SK-N-SH treated with all-trans-retinoic acid at 6 μM for 48 hours (cell line): ENCODE results near the gene PRUNE2.

Experiments
- ATAC-seq: fragments of 200-7000 bp; cut with Tn5 transposase; 3 replicates; pipeline ENCODE4 v1.9.1; 2020; ENCODE audit warnings: mild to moderate bottlenecking, moderate library complexity
- ARNTL ChIP-seq: fragments of 450-650 bp; formaldehyde crosslinking; IDR thresholded peaks from 2 replicates; pipeline ENCODE4 v1.5.0; 2020; ENCODE audit warnings: low read depth, mild to moderate bottlenecking, moderate library complexity, borderline replicate concordance
- BACH2 ChIP-seq: fragments of 250-450 bp; sonication (Bioruptor Pico); IDR thresholded peaks from 2 replicates; pipeline ENCODE4 v1.9.0; 2021; ENCODE audit warnings: mild to moderate bottlenecking, borderline replicate concordance
- ESRRG ChIP-seq: fragments of 250-450 bp; sonication (Bioruptor Pico); IDR thresholded peaks from 2 replicates; pipeline ENCODE4 v1.6.1; 2021; ENCODE audit warnings: mild to moderate bottlenecking
- GLIS3 ChIP-seq: fragments of 250-450 bp; sonication (Bioruptor Pico); IDR thresholded peaks from 2 replicates; pipeline ENCODE4 v1.5.0; 2020; ENCODE audit warnings: mild to moderate bottlenecking, moderate library complexity
- ISL1 ChIP-seq: fragments of 250-450 bp; sonication (Bioruptor Pico); IDR thresholded peaks from 2 replicates; pipeline ENCODE4 v2.1.2; 2022; ENCODE audit warnings: mild to moderate bottlenecking, moderate library complexity
- OSR1 ChIP-seq: fragments of 250-450 bp; sonication (Bioruptor Pico); IDR thresholded peaks from 2 replicates; pipeline ENCODE4 v1.8.0; 2022; ENCODE audit warnings: moderate library complexity, mild to moderate bottlenecking, inconsistent platforms
- PPARA ChIP-seq: fragments of 250-450 bp; sonication (Bioruptor Pico); IDR thresholded peaks from 2 replicates; pipeline ENCODE4 v1.5.0; 2020; ENCODE audit warnings: mild to moderate bottlenecking, borderline replicate concordance
- RARB ChIP-seq: fragments of 250-450 bp; sonication (Bioruptor Pico); IDR thresholded peaks from 2 replicates; pipeline ENCODE4 v1.8.0; 2021; ENCODE audit warnings: mild to moderate bottlenecking, moderate library complexity
- SNAI2 ChIP-seq: fragments of 250-450 bp; sonication (Bioruptor Pico); IDR thresholded peaks from 2 replicates; pipeline ENCODE4 v1.5.0; 2020; ENCODE audit warnings: mild to moderate bottlenecking, moderate library complexity
- TCF4 ChIP-seq: fragments of 250-450 bp; sonication (Bioruptor Pico); IDR thresholded peaks from 2 replicates; pipeline ENCODE4 v1.8.0; 2021; ENCODE audit warnings: mild to moderate bottlenecking, moderate library complexity, borderline replicate concordance
- TOX ChIP-seq: fragments of 250-450 bp; sonication (Bioruptor Pico); IDR thresholded peaks from 2 replicates; pipeline ENCODE4 v1.8.0; 2021; ENCODE audit warnings: mild to moderate bottlenecking, moderate library complexity, borderline replicate concordance
- ZC3H10 ChIP-seq: fragments of 250-450 bp; sonication (Bioruptor Pico); IDR thresholded peaks from 2 replicates; pipeline ENCODE4 v1.5.1; 2021; ENCODE audit warnings: mild to moderate bottlenecking, moderate library complexity
- ZFP30 ChIP-seq: fragments of 450-650 bp; formaldehyde crosslinking; IDR thresholded peaks from 2 replicates; pipeline ENCODE4 v1.5.0; 2022; ENCODE audit warnings: mild to moderate bottlenecking, moderate library complexity
- ZNF565 ChIP-seq: fragments of 450-650 bp; formaldehyde crosslinking; conservative IDR thresholded peaks from 2 replicates; pipeline ENCODE4 v1.5.0; 2020; ENCODE audit warnings: low read depth, mild to moderate bottlenecking, moderate library complexity
- ZNF70 ChIP-seq: fragments of 450-650 bp; formaldehyde crosslinking; IDR thresholded peaks from 2 replicates; pipeline ENCODE4 v1.5.0; 2020; ENCODE audit warnings: mild to moderate bottlenecking, moderate library complexity
- ZNF8 ChIP-seq: fragments of 450-650 bp; formaldehyde crosslinking; IDR thresholded peaks from 2 replicates; pipeline ENCODE4 v1.5.0; 2020; ENCODE audit warnings: mild to moderate bottlenecking, moderate library complexity
- TF ChIP-seq, protein P1 (sequence below): fragments of 250-450 bp; sonication (Bioruptor Pico); IDR thresholded peaks from 2 replicates; pipeline ENCODE4 v1.8.0; 2021; ENCODE audit warnings: low read depth, mild to moderate bottlenecking, moderate library complexity, borderline replicate concordance
- TF ChIP-seq, protein P2 (sequence below): fragments of 250-450 bp; sonication (Bioruptor Pico); IDR thresholded peaks from 2 replicates; pipeline ENCODE4 v1.5.1; 2020; ENCODE audit warnings: low read depth, mild to moderate bottlenecking, moderate library complexity
- TF ChIP-seq, protein P3 (sequence below): fragments of 250-450 bp; sonication (Bioruptor Pico); IDR thresholded peaks from 2 replicates; pipeline ENCODE4 v1.5.0; 2020; ENCODE audit warnings: mild to moderate bottlenecking, moderate library complexity
- TF ChIP-seq, protein P4 (sequence below): fragments of 250-450 bp; sonication (Bioruptor Pico); IDR thresholded peaks from 2 replicates; pipeline ENCODE4 v1.5.1; 2021; ENCODE audit warnings: mild to moderate bottlenecking, moderate library complexity
- TF ChIP-seq, protein P5 (sequence below): fragments of 250-450 bp; sonication (Bioruptor Pico); IDR thresholded peaks from 2 replicates; pipeline ENCODE4 v1.8.0; 2020; ENCODE audit warnings: mild to moderate bottlenecking, moderate library complexity, borderline replicate concordance

PRUNE2 gene

DNA sequence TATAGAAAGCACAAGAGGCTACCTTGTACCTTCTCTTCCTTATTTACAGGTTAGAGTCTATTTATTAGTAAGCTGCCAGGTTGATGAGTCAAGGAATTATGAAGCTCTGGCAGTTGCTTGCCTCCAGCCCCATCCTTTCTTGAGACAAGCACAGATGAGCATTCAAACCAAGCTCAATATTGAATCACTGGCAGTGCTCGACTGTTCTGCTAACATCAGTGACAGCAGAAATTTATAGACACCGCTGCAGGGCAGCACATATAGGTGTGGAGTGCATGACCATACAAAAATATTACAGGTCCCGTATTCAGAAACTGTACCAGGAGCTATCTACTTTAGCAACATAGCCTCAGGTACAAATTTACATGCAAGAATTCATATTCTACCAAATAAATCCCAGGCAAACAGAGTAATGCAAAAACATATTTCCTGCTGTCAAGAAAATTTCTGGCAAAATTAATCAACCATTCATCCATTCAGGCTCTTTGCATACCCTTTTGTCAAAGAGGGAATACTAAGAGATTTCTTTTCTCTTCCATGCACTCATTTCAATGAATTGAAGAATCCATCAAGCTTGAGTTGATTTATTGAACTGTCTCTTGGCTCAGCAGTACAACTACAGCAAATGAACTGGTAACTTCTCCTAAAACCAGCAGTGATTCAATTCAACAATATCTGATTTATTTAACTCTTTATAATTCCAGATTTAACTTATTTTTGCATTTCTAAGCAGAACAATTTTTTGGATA lies 168.6 kb downstream of the PRUNE2 start:
- TF ChIP-seq, protein P1, sequence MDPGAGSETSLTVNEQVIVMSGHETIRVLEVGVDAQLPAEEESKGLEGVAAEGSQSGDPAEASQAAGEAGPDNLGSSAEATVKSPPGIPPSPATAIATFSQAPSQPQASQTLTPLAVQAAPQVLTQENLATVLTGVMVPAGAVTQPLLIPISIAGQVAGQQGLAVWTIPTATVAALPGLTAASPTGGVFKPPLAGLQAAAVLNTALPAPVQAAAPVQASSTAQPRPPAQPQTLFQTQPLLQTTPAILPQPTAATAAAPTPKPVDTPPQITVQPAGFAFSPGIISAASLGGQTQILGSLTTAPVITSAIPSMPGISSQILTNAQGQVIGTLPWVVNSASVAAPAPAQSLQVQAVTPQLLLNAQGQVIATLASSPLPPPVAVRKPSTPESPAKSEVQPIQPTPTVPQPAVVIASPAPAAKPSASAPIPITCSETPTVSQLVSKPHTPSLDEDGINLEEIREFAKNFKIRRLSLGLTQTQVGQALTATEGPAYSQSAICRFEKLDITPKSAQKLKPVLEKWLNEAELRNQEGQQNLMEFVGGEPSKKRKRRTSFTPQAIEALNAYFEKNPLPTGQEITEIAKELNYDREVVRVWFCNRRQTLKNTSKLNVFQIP (CRISPR knock-in tag), result no peak
- TF ChIP-seq ARNTL (CRISPR knock-in tag) (no peak), BACH2 (no peak), ZC3H10 (CRISPR knock-in tag) (no peak), ZNF8 (no peak)
- TF ChIP-seq, protein P2, sequence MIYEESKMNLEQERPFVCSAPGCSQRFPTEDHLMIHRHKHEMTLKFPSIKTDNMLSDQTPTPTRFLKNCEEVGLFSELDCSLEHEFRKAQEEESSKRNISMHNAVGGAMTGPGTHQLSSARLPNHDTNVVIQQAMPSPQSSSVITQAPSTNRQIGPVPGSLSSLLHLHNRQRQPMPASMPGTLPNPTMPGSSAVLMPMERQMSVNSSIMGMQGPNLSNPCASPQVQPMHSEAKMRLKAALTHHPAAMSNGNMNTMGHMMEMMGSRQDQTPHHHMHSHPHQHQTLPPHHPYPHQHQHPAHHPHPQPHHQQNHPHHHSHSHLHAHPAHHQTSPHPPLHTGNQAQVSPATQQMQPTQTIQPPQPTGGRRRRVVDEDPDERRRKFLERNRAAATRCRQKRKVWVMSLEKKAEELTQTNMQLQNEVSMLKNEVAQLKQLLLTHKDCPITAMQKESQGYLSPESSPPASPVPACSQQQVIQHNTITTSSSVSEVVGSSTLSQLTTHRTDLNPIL (CRISPR knock-in tag), result no peak
- TF ChIP-seq, protein P3, sequence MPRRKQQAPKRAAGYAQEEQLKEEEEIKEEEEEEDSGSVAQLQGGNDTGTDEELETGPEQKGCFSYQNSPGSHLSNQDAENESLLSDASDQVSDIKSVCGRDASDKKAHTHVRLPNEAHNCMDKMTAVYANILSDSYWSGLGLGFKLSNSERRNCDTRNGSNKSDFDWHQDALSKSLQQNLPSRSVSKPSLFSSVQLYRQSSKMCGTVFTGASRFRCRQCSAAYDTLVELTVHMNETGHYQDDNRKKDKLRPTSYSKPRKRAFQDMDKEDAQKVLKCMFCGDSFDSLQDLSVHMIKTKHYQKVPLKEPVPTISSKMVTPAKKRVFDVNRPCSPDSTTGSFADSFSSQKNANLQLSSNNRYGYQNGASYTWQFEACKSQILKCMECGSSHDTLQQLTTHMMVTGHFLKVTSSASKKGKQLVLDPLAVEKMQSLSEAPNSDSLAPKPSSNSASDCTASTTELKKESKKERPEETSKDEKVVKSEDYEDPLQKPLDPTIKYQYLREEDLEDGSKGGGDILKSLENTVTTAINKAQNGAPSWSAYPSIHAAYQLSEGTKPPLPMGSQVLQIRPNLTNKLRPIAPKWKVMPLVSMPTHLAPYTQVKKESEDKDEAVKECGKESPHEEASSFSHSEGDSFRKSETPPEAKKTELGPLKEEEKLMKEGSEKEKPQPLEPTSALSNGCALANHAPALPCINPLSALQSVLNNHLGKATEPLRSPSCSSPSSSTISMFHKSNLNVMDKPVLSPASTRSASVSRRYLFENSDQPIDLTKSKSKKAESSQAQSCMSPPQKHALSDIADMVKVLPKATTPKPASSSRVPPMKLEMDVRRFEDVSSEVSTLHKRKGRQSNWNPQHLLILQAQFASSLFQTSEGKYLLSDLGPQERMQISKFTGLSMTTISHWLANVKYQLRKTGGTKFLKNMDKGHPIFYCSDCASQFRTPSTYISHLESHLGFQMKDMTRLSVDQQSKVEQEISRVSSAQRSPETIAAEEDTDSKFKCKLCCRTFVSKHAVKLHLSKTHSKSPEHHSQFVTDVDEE (CRISPR knock-in tag), result no peak
- TF ChIP-seq, protein P4, sequence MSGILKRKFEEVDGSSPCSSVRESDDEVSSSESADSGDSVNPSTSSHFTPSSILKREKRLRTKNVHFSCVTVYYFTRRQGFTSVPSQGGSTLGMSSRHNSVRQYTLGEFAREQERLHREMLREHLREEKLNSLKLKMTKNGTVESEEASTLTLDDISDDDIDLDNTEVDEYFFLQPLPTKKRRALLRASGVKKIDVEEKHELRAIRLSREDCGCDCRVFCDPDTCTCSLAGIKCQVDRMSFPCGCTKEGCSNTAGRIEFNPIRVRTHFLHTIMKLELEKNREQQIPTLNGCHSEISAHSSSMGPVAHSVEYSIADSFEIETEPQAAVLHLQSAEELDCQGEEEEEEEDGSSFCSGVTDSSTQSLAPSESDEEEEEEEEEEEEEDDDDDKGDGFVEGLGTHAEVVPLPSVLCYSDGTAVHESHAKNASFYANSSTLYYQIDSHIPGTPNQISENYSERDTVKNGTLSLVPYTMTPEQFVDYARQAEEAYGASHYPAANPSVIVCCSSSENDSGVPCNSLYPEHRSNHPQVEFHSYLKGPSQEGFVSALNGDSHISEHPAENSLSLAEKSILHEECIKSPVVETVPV (CRISPR knock-in tag), result no peak
- ATAC-seq, result no peak

DNA sequence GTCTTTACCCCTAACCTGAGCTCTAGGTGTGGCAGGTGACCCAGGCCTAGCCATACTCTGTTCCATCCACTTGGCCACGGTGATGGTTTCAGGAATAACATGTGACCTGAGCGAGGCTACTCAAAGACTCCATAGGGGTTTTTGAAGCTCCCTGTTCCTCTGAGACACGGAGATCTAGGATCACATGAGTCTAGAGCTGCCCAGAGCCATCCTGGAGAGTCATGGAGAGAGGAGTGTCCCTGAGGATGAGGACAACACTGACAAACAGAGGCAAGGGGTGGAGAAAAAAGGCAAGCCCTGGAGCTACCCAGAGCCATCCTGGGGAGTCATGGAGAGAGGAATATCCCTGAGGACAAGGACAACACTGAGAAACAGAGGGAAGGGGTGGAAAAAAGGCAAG lies 171.2 kb downstream of the PRUNE2 start:
- no peak for ATAC-seq
- TF ChIP-seq OSR1 (CRISPR knock-in tag) (no peak), TCF4 (CRISPR knock-in tag) (no peak), ZNF565 (CRISPR knock-in tag) (no peak), PPARA (CRISPR knock-in tag) (no peak)

DNA sequence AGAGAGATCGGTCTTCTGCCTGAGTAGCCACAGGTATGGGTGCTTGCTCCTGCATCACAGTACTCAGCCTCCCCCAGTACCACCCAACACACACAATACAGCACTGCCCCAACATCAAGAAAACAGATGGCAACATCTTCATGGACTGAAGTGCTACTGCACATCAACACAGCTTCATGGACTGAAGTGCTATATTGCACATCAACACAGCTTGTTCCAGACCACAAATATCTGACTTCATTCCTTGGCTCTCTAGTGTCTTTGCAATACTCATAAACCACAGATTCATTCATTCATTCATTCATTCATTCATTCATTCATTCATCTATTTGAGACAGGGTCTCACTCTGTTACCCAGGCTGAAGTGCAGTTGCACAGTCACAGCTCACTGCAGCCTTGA lies 172.8 kb downstream of the PRUNE2 start:
- ATAC-seq, result no peak
- TF ChIP-seq SNAI2 (CRISPR knock-in tag) (no peak), ZNF8 (no peak), ZNF565 (CRISPR knock-in tag) (no peak), GLIS3 (CRISPR knock-in tag) (no peak), TOX (no peak), ESRRG (no peak), ARNTL (CRISPR knock-in tag) (no peak)
- TF ChIP-seq, all 23 proteins: peak for 0

DNA sequence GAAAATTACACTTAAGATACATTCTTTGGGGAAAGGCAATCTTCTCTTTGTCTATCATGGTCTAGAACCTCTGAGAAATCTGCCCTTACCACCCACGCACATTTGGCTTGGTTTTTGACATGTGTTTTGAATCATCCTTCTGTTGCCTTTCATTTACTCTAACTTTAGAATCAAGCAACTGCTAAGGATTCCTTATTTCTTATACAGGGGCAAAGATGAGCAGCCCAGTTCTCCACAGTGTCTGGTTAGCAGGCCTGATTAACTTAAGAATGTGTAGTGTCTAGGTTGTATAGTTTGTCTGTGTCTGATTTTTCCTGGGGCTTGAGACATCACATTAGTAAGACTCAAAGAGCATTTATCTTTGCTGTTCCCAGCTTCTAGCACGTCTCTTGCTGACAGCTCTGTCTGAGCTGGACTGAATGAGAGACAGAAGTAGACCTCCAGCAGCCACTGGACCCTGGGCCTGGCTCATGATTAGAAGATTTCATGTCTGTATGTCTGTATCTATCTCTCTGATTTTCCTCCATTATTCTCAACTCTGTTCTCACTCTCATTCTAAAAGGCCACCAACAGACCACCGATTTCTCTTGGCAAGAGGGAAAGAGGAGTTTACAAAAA lies 173.5 kb downstream of the PRUNE2 start:
- ATAC-seq, result no peak; the same call in 2 of the 3 replicates
- TF ChIP-seq ZNF70 (CRISPR knock-in tag), result no peak
- TF ChIP-seq ZC3H10 (CRISPR knock-in tag), result no peak
- TF ChIP-seq ZNF565 (CRISPR knock-in tag), result no peak
- TF ChIP-seq ZNF8, result no peak
- no peak for TF ChIP-seq PPARA (CRISPR knock-in tag)
- no peak for TF ChIP-seq ZFP30 (CRISPR knock-in tag)
- TF ChIP-seq, protein P5, sequence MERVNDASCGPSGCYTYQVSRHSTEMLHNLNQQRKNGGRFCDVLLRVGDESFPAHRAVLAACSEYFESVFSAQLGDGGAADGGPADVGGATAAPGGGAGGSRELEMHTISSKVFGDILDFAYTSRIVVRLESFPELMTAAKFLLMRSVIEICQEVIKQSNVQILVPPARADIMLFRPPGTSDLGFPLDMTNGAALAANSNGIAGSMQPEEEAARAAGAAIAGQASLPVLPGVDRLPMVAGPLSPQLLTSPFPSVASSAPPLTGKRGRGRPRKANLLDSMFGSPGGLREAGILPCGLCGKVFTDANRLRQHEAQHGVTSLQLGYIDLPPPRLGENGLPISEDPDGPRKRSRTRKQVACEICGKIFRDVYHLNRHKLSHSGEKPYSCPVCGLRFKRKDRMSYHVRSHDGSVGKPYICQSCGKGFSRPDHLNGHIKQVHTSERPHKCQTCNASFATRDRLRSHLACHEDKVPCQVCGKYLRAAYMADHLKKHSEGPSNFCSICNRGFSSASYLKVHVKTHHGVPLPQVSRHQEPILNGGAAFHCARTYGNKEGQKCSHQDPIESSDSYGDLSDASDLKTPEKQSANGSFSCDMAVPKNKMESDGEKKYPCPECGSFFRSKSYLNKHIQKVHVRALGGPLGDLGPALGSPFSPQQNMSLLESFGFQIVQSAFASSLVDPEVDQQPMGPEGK (CRISPR knock-in tag), result no peak
- TF ChIP-seq ISL1 (CRISPR knock-in tag), result no peak
- no peak for TF ChIP-seq RARB (CRISPR knock-in tag)
- no peak for TF ChIP-seq GLIS3 (CRISPR knock-in tag)
- TF ChIP-seq BACH2, result no peak
- TF ChIP-seq, protein P2 (CRISPR knock-in tag), result no peak
- TF ChIP-seq, protein P1 (CRISPR knock-in tag), result no peak
